Spinal cord (tissue), 10 donors: ENCODE results near the gene INSR. TPM values are rescaled to one million over a fixed set of nuclear protein-coding genes. Genes with fewer than 3 reads are reported as not detected.
"Not testable (repeated sequence)": the region's sequence is repeated elsewhere in the genome, so short reads cannot be mapped to it uniquely, and the experiment has no call there.

ENCODE experiments used
- DNase-seq, 6 donors: peaks; one replicate each; pipeline versions ENCODE4 v3.0.0 to v3.0.0-alpha.2; 2013 to 2015; ENCODE audit warnings: low spot score in 6 of 6, low read depth in 4 of 6
- H3K27ac ChIP-seq: one replicate; pipeline ENCODE4 v1.5.1; 2013; ENCODE audit warnings: low read depth, low read length, control low read depth
- H3K27me3 ChIP-seq: one replicate; pipeline ENCODE4 v1.6.1; 2013; ENCODE audit warnings: low read length; ENCODE audit not compliant: control insufficient read depth, insufficient read depth
- H3K36me3 ChIP-seq: one replicate; pipeline ENCODE4 v1.6.1; 2013; ENCODE audit warnings: low read length; ENCODE audit not compliant: control insufficient read depth, insufficient read depth
- H3K4me1 ChIP-seq: one replicate; pipeline ENCODE4 v1.6.1; 2013; ENCODE audit warnings: low read length; ENCODE audit not compliant: control insufficient read depth, insufficient read depth
- H3K4me3 ChIP-seq: one replicate; pipeline ENCODE4 v1.5.1; 2013; ENCODE audit warnings: low read depth, low read length, control low read depth
- H3K9me3 ChIP-seq: one replicate; pipeline ENCODE4 v1.6.1; 2013; ENCODE audit warnings: low read length; ENCODE audit not compliant: control insufficient read depth, insufficient read depth
- WGBS: methylation state at CpG from one replicate; pipeline ENCODE4 v1.1.5; 2013; ENCODE audit warnings: missing lambda C conversion rate; ENCODE audit not compliant: insufficient coverage; 5-methylcytosine and 5-hydroxymethylcytosine counted together
- polyA plus RNA-seq, 2 donors: library from polyadenylated mRNA; unstranded; fragments of 120-200 nt; gene quantifications; one replicate each; pipeline ENCODE4 v1.2.1, GENCODE V29; 2013; ENCODE audit not compliant: insufficient read length in 2 of 2
- total RNA-seq, 2 donors: library from RNA; depleted of rRNA in 1 of 2; stranded (reverse); fragments of 120-200 nt in 1 of 2; fragments of >200 nt in 1 of 2; gene quantifications; one replicate each; pipeline versions ENCODE4 v1.2.3 to v1.2.4, GENCODE V29; 2013 to 2014
- donor health status: healthy.

INSR gene
- total and polyA plus RNA-seq, 4 donors: 15.3 to 47.7 (median 33.2) TPM

DNA sequence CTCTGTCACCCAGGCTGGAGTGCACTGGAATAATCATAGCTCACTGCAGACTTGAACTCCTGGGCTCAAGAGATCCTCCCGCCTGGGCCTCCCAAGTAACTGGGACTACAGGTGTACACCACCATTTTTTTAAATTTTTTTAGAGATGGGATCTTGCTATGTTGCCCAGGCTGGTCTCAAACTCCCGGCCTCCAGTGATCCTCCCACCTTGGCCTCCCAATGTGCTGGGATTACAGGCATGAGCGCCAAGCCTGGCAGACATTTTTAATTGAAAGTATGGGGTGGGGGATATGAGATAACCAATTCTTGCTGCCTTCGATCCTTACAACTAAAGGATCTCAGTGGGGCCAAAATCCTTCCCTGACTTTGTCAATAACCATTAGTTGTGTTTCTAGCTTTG lies 132.9 kb downstream of the INSR start:
- DNase-seq: no peak
- H3K36me3 ChIP-seq: peaks cover 63% of the 10 kb centered on the region
- H3K27me3 ChIP-seq: no peaks in the 10 kb centered on the region
- H3K27ac ChIP-seq: no peak overlapping the region
- no CpG with 5 or more reads among the region's 4 CpGs for WGBS
- no peaks in the 10 kb centered on the region for H3K4me1 ChIP-seq
- H3K9me3 ChIP-seq: no peaks in the 10 kb centered on the region
- H3K4me3 ChIP-seq: no peak overlapping the region

DNA sequence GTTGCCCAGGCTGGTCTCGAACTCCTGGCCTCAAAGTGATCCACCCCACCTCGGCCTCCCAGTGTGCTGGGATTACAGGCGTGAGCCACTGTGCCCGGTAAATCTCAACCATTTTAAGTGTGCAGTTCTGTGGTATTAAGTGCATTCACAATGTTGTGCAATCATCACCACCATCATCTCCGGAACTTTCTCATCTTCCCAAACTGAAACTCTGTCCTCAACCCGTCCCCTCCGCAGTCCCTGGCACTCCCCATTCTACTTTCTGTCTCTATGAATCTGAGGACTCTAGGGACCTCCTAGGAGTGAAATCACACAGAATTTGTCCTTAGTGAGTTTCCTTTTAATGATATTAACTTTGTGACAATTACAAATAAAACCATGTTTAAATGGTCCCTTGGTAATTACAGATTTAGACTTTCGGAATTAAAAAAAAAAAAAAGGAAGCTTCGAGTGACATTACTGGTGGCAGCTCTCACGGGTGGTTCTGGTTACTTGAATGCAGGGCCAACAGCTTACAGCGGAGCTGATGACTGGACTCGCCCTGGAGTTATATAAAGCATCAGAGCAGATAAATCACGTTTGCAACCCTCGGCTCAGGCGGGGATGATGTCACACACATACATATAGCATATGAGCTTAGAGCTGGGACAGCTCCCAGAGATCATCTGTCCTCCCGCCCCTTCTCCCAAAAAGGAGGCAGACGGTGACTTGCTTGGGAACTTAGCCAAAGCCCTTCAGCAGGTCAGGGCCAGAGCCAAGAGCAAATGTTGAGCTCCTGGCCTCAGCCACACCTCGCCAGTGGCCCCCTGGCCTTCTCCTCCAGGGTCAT lies 134.9 kb downstream of the INSR start:
- no peak overlapping the region for H3K4me3 ChIP-seq
- peak in 2 of 6 donors; percentile 11 for DNase-seq
- 77% methylated on average over 12 of the region's 18 CpGs for whole genome bisulfite sequencing
- no peaks in the 10 kb centered on the region for H3K9me3 ChIP-seq
- no peaks in the 10 kb centered on the region for H3K4me1 ChIP-seq
- peaks cover 57% of the 10 kb centered on the region for H3K36me3 ChIP-seq
- no peaks in the 10 kb centered on the region for H3K27me3 ChIP-seq
- H3K27ac ChIP-seq: no peak overlapping the region

DNA sequence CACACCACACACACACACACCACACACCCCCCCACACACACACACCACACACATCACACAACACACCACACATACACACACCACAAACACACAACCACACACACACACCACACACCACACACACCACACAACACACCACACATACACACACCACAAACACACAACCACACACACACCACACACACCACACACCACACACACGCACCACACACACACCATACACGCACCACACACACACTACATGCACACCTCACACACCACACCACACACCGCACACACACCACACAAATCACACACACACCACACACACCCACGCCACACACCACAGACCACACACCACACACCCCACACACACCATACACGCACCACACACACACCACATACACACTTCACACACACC lies 141.2 kb downstream of the INSR start:
- Histone ChIP-seq H3K36me3 (peaks cover 59% of the 10 kb centered on the region), H3K4me1 (no peaks in the 10 kb centered on the region), H3K27me3 (no peaks in the 10 kb centered on the region), H3K9me3 (no peaks in the 10 kb centered on the region), H3K4me3 (no peak overlapping the region), H3K27ac (no peak overlapping the region)
- DNase-seq: no peak
- 88% methylated on average over 1 of the region's 5 CpGs for WGBS

DNA sequence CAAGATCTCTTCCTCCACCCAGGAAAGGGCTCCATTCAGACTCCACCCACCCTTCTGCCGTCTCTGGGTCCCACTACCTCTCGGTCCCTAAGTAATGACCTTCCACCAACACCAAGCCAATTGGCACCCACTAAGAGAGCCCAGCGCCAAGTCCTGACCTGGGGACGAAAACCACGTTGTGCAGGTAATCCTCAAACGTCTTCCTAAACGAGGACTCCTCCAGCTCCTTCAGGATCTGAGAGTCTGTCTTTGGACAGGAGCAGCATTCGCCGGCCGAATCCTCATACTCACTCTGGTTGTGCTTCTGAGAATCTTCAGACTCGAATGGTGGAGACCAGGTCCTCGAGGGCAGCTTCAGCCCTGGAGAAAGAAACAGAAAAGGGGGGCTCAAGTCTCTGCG lies 141.6 kb downstream of the INSR start:
- no peak for DNase-seq
- no peak overlapping the region for H3K27ac ChIP-seq
- H3K36me3 ChIP-seq: peaks cover 59% of the 10 kb centered on the region

DNA sequence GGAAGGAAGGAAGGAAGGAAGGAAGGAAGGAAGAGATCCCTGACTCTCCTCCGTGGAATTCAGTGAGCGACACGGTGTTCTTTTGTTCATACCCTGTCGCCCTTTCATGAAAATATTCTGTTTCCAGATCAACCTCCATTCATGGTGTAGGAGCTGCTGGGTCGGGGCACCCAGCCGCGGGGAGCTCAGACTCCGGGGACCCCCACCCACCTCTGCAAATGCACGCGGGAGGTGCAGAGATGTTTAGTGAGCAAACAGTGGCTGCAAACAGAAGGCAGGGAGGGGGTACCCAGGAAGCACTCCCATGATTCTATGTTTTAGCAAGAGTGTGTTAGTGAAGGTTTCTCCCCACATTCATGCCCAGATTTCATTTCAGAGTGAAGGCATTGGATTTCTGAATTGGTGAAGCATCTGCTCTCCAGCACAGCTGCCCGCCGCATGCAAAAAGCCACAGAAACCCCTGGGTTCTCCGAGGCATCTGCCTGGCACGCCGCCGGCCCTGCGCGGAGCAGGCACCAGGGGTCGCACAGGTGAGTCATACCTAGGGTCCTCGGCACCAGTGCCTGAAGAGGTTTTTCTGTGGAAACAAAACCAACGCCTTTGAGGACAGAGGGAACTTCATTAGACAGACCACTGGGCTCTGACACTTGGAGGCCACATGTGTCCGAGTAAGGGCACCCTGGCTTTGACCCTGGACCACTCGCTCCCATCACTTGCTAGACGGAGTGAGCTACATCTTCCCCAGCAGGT lies 144.1 kb downstream of the INSR start:
- Histone ChIP-seq H3K27ac (no peak overlapping the region), H3K4me3 (no peak overlapping the region), H3K4me1 (no peaks in the 10 kb centered on the region), H3K36me3 (peaks cover 52% of the 10 kb centered on the region), H3K27me3 (no peaks in the 10 kb centered on the region), H3K9me3 (no peaks in the 10 kb centered on the region)
- no peak for DNase-seq
- 95% methylated on average over 17 of the region's 24 CpGs for WGBS

More for the DNA sequence above, 141.6 kb downstream of the INSR start:
- Histone ChIP-seq H3K4me3 (no peak overlapping the region), H3K27me3 (no peaks in the 10 kb centered on the region), H3K9me3 (no peaks in the 10 kb centered on the region), H3K4me1 (no peaks in the 10 kb centered on the region)
- WGBS: 88% methylated on average over 11 of the region's 13 CpGs

DNA sequence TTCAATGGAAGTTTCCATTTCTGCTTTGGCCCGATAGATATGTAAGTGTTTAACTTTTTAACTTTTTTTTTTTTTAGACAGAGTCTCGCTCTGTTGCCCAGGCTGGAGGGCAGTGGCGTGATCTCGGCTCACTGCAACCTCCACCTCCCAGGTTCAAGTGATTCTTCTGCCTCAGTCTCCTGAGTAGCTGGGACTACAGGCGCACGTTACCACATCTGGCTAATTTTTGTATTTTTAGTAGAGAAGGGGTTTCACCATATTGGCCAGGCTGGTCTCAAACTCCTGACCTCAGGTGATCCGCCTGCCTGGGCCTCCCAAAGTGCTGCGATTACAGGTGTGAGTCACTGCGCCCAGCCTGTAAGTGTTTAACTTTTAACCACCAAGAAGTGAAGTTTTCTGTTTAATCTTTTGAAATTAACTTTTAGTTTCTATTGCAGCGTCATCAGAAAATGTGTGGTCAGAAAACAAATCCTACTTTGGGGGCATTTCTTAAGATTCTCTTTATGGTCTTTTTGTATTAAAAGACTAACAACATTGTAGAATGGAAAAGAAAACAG lies 147.0 kb downstream of the INSR start:
- not testable (repeated sequence) for H3K27ac ChIP-seq, DNase-seq, H3K4me3 ChIP-seq, H3K9me3 ChIP-seq, H3K4me1 ChIP-seq, H3K27me3 ChIP-seq
- H3K36me3 ChIP-seq: peaks cover 42% of the 10 kb centered on the region
- no CpG with 5 or more reads among the region's 10 CpGs for WGBS

DNA sequence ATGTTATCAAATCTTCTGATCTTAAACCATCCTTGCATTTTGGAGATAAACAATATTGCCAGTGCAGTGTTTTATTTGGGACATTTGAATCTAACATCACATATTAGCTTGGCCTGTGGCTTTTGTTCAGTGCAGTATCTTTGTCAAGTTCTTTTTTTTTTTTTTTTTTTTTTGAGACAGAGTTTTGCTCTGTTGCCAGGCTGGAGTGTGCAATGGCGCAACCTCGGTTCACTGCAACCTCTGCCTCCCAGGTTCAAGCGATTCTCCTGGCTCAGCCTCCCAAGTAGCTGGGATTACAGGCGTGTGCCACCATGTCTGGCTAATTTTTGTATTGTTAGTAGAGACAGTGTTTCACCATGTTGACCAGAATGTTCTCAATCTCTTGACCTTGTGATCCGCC lies 148.1 kb downstream of the INSR start:
- not testable (repeated sequence) for H3K4me3 ChIP-seq, H3K9me3 ChIP-seq, H3K27me3 ChIP-seq, H3K27ac ChIP-seq, H3K4me1 ChIP-seq, DNase-seq
- 97% methylated on average over 3 of the region's 5 CpGs for WGBS
- peaks cover 46% of the 10 kb centered on the region for H3K36me3 ChIP-seq

DNA sequence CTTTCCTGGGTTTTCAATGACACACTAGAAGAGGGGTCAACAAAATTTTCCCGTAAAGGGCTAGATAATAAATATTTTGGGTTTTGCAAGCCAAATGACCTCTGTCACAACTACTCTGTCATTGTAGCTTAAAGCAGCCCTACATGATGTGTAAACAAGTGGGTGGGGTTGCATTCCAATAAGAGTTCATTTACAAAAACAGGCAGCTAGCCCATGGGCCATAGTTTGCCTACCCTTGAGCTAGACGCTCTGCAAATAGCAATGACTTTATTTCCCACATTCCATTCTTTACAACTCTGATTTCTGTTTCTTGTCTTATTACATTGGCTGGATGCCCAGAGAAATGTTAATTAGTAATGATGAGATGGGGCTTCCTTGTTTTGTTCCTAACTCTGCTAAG lies 148.7 kb downstream of the INSR start:
- WGBS: no CpG with 5 or more reads among the region's 2 CpGs
- H3K27ac ChIP-seq: no peak overlapping the region
- no peak overlapping the region for H3K4me3 ChIP-seq
- no peaks in the 10 kb centered on the region for H3K9me3 ChIP-seq
- no peaks in the 10 kb centered on the region for H3K27me3 ChIP-seq
- no peaks in the 10 kb centered on the region for H3K4me1 ChIP-seq
- peaks cover 47% of the 10 kb centered on the region for H3K36me3 ChIP-seq
- DNase-seq: no peak

DNA sequence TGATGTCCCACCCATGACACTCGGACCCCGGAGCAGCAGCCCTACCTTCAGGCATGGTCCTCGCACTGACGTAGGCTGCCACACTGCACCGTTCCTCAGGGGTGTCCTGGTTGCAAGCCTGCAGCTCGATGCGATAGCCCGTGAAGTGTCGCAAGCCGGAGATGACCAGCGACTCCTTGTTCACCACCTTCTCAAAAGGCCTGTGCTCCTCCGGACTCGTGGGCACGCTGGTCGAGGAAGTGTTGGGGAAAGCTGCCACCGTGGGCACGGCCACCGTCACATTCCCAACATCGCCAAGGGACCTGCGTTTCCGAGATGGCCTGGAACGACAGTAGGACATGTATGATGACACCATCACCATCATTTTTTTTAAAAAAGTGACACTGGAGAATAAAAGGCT lies 151.4 kb downstream of the INSR start:
- H3K4me1 ChIP-seq: no peaks in the 10 kb centered on the region
- peaks cover 33% of the 10 kb centered on the region for H3K36me3 ChIP-seq
- H3K27ac ChIP-seq: no peak overlapping the region
- no peak overlapping the region for H3K4me3 ChIP-seq
- H3K27me3 ChIP-seq: no peaks in the 10 kb centered on the region
- DNase-seq: no peak
- H3K9me3 ChIP-seq: no peaks in the 10 kb centered on the region
- WGBS: 98% methylated on average over 15 of the region's 22 CpGs
